ENCODE data around the gene CACNA1S.

GRCh38 chr1:201092738-201093137 lies 19.5 kb downstream of the CACNA1S start:
- TF ChIP-seq CTCF (IDR thresholded peaks at IDR 0.05) = no peak
- TF ChIP-seq POLR2A (IDR thresholded peaks at IDR 0.05) = no peak
- TF ChIP-seq POLR2AphosphoS5 (IDR thresholded peaks at IDR 0.05) = no peak
